K562 (cell line): ENCODE measurements around the gene ZNHIT1. TPM values are rescaled to one million over a fixed set of nuclear protein-coding genes. Genes with fewer than 3 reads are reported as not detected.
A peak's percentile ranks its signal among the peaks of the same experiment; 100 is the strongest.

Source experiments
- ATAC-seq: fragments of 200-7000 bp; cut with Tn5 transposase; 3 replicates; pipeline ENCODE4 v1.9.1; 2020; ENCODE audit warnings: moderate library complexity
- BruUV-seq: library from RNA; stranded (reverse); fragments of 400-500 nt; replicated peaks from 2 replicates; lab custom pipeline; 2021; lab: Mats Ljungman, UMichigan
- CTCF ChIA-PET: fragments of 300-600 bp; formaldehyde crosslinking; extraction: SDS; loops from one replicate; lab custom pipeline; 2021; ENCODE audit warnings: low intra/inter-chr PET ratio; lab: Yijun Ruan, JAX
- POLR2A ChIA-PET: fragments of 300-600, 350-650 bp; sonication (Branson Sonifier 250); formaldehyde crosslinking; extraction: SDS; loops from one replicate; lab custom pipeline; 2021; ENCODE audit warnings: antibody characterized with exemption, inconsistent platforms; lab: Yijun Ruan, JAX
- DNase-seq, 4 experiments: peaks; one replicate each; pipeline versions ENCODE4 v3.0.0 to v3.0.0-alpha.2; 2011 to 2018; ENCODE audit warnings: low spot score in 3 of 4, mixed read lengths in 3 of 4; ENCODE audit errors: extremely low read depth in 1 of 4
- FAIRE-seq: peaks from 2 replicates; lab custom pipeline; 2011; peaks lifted over from hg19 to GRCh38; lab: Jason Lieb, UNC
- H2AFZ ChIP-seq: 2 replicates; pipeline ENCODE4 v1.6.0; 2011; ENCODE audit warnings: low read depth, low read length, control low read depth, inconsistent platforms
- H3K27ac ChIP-seq: fragments of 200-600 bp; 3 replicates; pipeline ENCODE4 v1.8.0; 2011; ENCODE audit warnings: low read depth, mild to moderate bottlenecking, control low read depth, inconsistent platforms, low read length, moderate library complexity, mixed read lengths; ENCODE audit errors: extremely low read depth
- H3K27me3 ChIP-seq, 2 experiments: fragments of 300-600 bp in 1 of 2; 2 replicates in 1 of 2; 3 replicates in 1 of 2; pipeline versions ENCODE4 v1.6.0 to v1.8.0; 2011; ENCODE audit warnings: inconsistent platforms in 2 of 2, low read length in 2 of 2, mild to moderate bottlenecking in 1 of 2, mixed read lengths in 1 of 2, moderate library complexity in 1 of 2; ENCODE audit not compliant: control insufficient read depth in 2 of 2, insufficient read depth in 2 of 2
- H3K36me3 ChIP-seq: fragments of 300-600 bp; 3 replicates; pipeline ENCODE4 v1.8.0; 2011; ENCODE audit warnings: mild to moderate bottlenecking, low read length, inconsistent platforms; ENCODE audit not compliant: control insufficient read depth, insufficient read depth
- H3K4me1 ChIP-seq, 2 experiments: fragments of 200-600 bp in 1 of 2; replicated peaks in 1 of 2; 2 replicates in 1 of 2; 3 replicates in 1 of 2; pipeline versions ENCODE4 v1.5.1 to v1.8.0; 2011; ENCODE audit warnings: inconsistent platforms in 2 of 2, low read length in 2 of 2, mild to moderate bottlenecking in 1 of 2, mixed read lengths in 1 of 2, moderate library complexity in 1 of 2; ENCODE audit not compliant: control insufficient read depth in 2 of 2, insufficient read depth in 2 of 2
- H3K4me2 ChIP-seq: 2 replicates; pipeline ENCODE4 v1.6.1; 2011; ENCODE audit warnings: low read length, control low read depth, inconsistent platforms, mixed read lengths; ENCODE audit not compliant: insufficient read depth
- H3K4me3 ChIP-seq: fragments of 200-600 bp; sonication (generic), shearing (Covaris generic); 2 replicates; pipeline ENCODE4 v1.5.1; 2016; ENCODE audit warnings: control low read depth, inconsistent platforms
- H3K79me2 ChIP-seq: fragments of 200-600 bp; 3 replicates; pipeline ENCODE4 v1.8.0; 2011; ENCODE audit warnings: low read length, inconsistent platforms; ENCODE audit not compliant: control insufficient read depth, insufficient read depth
- H3K9ac ChIP-seq, 2 experiments: 2 replicates each; pipeline versions ENCODE4 v1.6.0 to v1.6.1; 2011; ENCODE audit warnings: low read depth in 2 of 2, low read length in 2 of 2, control low read depth in 1 of 2, inconsistent platforms in 1 of 2, mild to moderate bottlenecking in 1 of 2, mixed read lengths in 1 of 2; ENCODE audit not compliant: insufficient read depth in 1 of 2
- H3K9me1 ChIP-seq: one replicate; pipeline ENCODE4 v1.6.0; 2011; ENCODE audit warnings: inconsistent platforms, mild to moderate bottlenecking, low read length, moderate library complexity; ENCODE audit not compliant: control insufficient read depth, insufficient read depth
- H3K9me3 ChIP-seq: replicated peaks from 2 replicates; pipeline ENCODE4 v1.5.1; 2011; ENCODE audit warnings: low read depth, low read length, inconsistent platforms; ENCODE audit not compliant: control insufficient read depth, insufficient read depth
- H4K20me1 ChIP-seq: replicated peaks from 2 replicates; pipeline ENCODE4 v1.6.1; 2011; ENCODE audit warnings: low read length, inconsistent platforms, mixed read lengths; ENCODE audit not compliant: control insufficient read depth, insufficient read depth
- BHLHE40 ChIP-seq: IDR thresholded peaks from 2 replicates; pipeline ENCODE4 v1.6.1; 2011; ENCODE audit warnings: low read length, improper control_type of control experiment
- HNRNPL ChIP-seq: fragments of 200-400 bp; formaldehyde crosslinking; IDR thresholded peaks from 2 replicates; pipeline ENCODE4 v1.6.1; 2017; ENCODE audit warnings: low read depth, mild to moderate bottlenecking, low read length
- MLLT1 ChIP-seq, 2 experiments: fragments of 450-650 bp; IDR thresholded peaks; 2 replicates each; pipeline ENCODE4 v1.6.1; 2016
- NRF1 ChIP-seq, 2 experiments: fragments of 450-650 bp; IDR thresholded peaks in 1 of 2; conservative IDR thresholded peaks in 1 of 2; 2 replicates each; pipeline ENCODE4 v1.6.1; 2014; ENCODE audit warnings: mild to moderate bottlenecking in 2 of 2
- PHF20 ChIP-seq: fragments of 450-650 bp; IDR thresholded peaks from 2 replicates; pipeline ENCODE4 v1.6.1; 2018; ENCODE audit not compliant: partially characterized antibody
- TRIM28 ChIP-seq: fragments of 450-650 bp; IDR thresholded peaks from 2 replicates; pipeline ENCODE4 v1.6.1; 2017
- ZBTB7A ChIP-seq: IDR thresholded peaks from 2 replicates; pipeline ENCODE4 v1.6.1; 2011; ENCODE audit warnings: low read depth, mild to moderate bottlenecking, low read length, moderate library complexity, borderline replicate concordance; ENCODE audit not compliant: control insufficient read depth
- ZKSCAN1 ChIP-seq: fragments of 150-350 bp; IDR thresholded peaks from 2 replicates; pipeline ENCODE4 v1.6.1; 2016; ENCODE audit warnings: low read depth, low read length
- WGBS: fragments of 100-300 bp; shearing (Covaris generic); methylation state at CpG from one replicate; pipeline ENCODE4 v1.1.6; 2016; ENCODE audit warnings: low coverage, mixed read lengths; ENCODE audit not compliant: insufficient coverage; ENCODE audit errors: missing lambda C conversion rate; 5-methylcytosine and 5-hydroxymethylcytosine counted together
- in situ Hi-C: fragments of 300-500 bp; cut with MboI; formaldehyde crosslinking; loops from 4 replicates; pipeline ENCODE4 v1.15.0; 2018; ENCODE audit warnings: inconsistent platforms, mixed read lengths
- intact Hi-C: fragments of 100-400 bp; cut with micrococcal nuclease; formaldehyde crosslinking; loops from 2 replicates; pipeline ENCODE4 v1.14.2; 2022
- polyA plus RNA-seq, 8 experiments: library from polyadenylated mRNA; depleted of rRNA in 4 of 8; stranded (reverse) in 5 of 8; unstranded in 3 of 8; fragments of >200 nt; fragmentation: Nextera tagmentation in 2 of 8; fragmentation: Illumina TruSeq in 1 of 8; extraction: Ambion mirVana in 2 of 8; extraction: Trizol in 1 of 8; gene quantifications; 2 replicates each; pipeline versions ENCODE4 v1.2.1 to v1.2.3, GENCODE V29; 2011 to 2014; ENCODE audit warnings: inconsistent platforms in 1 of 8, missing spikeins in 1 of 8
- total RNA-seq, 7 experiments: library from RNA; depleted of rRNA in 6 of 7; stranded (reverse); fragments of >200 nt in 6 of 7; fragmentation: Illumina TruSeq in 2 of 7; extraction: Trizol in 2 of 7; gene quantifications; 2 replicates each; pipeline versions ENCODE4 v1.2.1 to v1.2.3, GENCODE V29; 2011 to 2021; ENCODE audit warnings: low replicate concordance in 1 of 7
- TF ChIP-seq, protein P1 (sequence below): fragments of 450-650 bp; IDR thresholded peaks from 2 replicates; pipeline ENCODE4 v1.6.1; 2016; ENCODE audit warnings: low read depth

Gene ZNHIT1
- total and polyA plus RNA-seq, 9 of the 15 experiments (the other 6 are each of a cell fraction or from before 2014, with no cell fraction given), result 6.4 to 162 (median 70.1) TPM

GRCh38 chr7:101172854-101173751 is 44.9 kb upstream of the ZNHIT1 start (continued):
- TF ChIP-seq BHLHE40, result 0 out of 2 replicates have a peak, but pooled peaks have one; percentile 16
- TF ChIP-seq NRF1 (conservative IDR thresholded peaks at IDR 0.05 in 1 of 2, IDR thresholded peaks at IDR 0.05 in 1 of 2), result peak in 1 of 2 experiments; percentile 42; a peak in 1 of 4 replicates
- TF ChIP-seq ZBTB7A, result peak; percentile 16; the same call in 1 of the 2 replicates
- TF ChIP-seq HNRNPL, result peak; percentile 64; the same call in 1 of the 2 replicates
- no peak for TF ChIP-seq MLLT1 (IDR thresholded peaks at IDR 0.05)

DNA sequence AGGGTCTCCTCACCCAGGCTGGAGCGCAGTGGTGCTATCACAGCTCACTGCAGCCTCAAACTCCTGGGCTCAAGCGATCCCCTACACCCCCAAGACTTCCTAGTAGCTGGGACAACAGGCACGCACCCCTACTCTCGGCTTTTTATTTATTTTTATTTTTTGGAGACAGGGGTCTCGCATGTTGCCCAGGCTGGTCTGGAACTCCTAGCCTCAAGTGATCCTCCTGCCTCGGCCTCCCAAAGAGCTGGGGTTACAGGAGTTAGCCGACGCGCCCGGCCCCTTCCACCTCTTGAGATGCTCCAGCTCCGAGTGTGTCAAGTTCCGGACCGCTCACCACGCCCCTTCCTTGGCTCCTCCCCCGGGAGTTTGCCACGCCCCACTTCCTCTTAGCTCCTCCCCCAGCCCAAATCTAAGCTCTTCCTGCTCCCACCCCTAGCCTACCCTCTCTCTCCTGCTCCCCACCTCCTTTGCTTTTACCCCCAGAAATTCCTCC is 44.2 kb upstream of the ZNHIT1 start:
- peak overlapping the region; percentile 57; the same call in 1 of the 2 replicates for H3K4me2 ChIP-seq
- peaks cover 39 to 49% of the 10 kb centered on the region in 2 experiments; a peak in 4 of 5 replicates for H3K27me3 ChIP-seq
- H3K9me1 ChIP-seq, result peaks cover 6% of the 10 kb centered on the region
- ATAC-seq, result peak; percentile 96
- no peaks in the 10 kb centered on the region for H3K9me3 ChIP-seq
- no peaks in the 10 kb centered on the region for H3K79me2 ChIP-seq
- peak; percentile 85 to 96 (median 94) for DNase-seq
- H3K4me1 ChIP-seq, result peaks cover 17 to 45% of the 10 kb centered on the region in 2 experiments
- in situ Hi-C loops, result no loop called here
- peak; percentile 94 for FAIRE-seq
- POLR2A ChIA-PET, result interaction anchor here (0.6 to 1.0 kb wide), 10 partner anchors 8 to 729 kb away, joined by 3 to 5 read pairs (median 4); partner anchors contain the start of genes PLOD3, VGF and ZNHIT1
- peak overlapping the region in 1 of 2 experiments; percentile 84; a peak in 2 of 4 replicates for H3K9ac ChIP-seq
- H3K27ac ChIP-seq, result no peak overlapping the region
- intact Hi-C loops, result no loop called here
- no peak overlapping the region for H3K4me3 ChIP-seq
- WGBS, result 4% methylated on average over 16 of the region's 16 CpGs
- H3K36me3 ChIP-seq, result no peaks in the 10 kb centered on the region
- peak overlapping the region; percentile 92 for H2AFZ ChIP-seq
- CTCF ChIA-PET, result no interaction called here
- BruUV-seq, result no TSS peak
- H4K20me1 ChIP-seq, result peaks cover 14% of the 10 kb centered on the region
- TF ChIP-seq, protein P1, sequence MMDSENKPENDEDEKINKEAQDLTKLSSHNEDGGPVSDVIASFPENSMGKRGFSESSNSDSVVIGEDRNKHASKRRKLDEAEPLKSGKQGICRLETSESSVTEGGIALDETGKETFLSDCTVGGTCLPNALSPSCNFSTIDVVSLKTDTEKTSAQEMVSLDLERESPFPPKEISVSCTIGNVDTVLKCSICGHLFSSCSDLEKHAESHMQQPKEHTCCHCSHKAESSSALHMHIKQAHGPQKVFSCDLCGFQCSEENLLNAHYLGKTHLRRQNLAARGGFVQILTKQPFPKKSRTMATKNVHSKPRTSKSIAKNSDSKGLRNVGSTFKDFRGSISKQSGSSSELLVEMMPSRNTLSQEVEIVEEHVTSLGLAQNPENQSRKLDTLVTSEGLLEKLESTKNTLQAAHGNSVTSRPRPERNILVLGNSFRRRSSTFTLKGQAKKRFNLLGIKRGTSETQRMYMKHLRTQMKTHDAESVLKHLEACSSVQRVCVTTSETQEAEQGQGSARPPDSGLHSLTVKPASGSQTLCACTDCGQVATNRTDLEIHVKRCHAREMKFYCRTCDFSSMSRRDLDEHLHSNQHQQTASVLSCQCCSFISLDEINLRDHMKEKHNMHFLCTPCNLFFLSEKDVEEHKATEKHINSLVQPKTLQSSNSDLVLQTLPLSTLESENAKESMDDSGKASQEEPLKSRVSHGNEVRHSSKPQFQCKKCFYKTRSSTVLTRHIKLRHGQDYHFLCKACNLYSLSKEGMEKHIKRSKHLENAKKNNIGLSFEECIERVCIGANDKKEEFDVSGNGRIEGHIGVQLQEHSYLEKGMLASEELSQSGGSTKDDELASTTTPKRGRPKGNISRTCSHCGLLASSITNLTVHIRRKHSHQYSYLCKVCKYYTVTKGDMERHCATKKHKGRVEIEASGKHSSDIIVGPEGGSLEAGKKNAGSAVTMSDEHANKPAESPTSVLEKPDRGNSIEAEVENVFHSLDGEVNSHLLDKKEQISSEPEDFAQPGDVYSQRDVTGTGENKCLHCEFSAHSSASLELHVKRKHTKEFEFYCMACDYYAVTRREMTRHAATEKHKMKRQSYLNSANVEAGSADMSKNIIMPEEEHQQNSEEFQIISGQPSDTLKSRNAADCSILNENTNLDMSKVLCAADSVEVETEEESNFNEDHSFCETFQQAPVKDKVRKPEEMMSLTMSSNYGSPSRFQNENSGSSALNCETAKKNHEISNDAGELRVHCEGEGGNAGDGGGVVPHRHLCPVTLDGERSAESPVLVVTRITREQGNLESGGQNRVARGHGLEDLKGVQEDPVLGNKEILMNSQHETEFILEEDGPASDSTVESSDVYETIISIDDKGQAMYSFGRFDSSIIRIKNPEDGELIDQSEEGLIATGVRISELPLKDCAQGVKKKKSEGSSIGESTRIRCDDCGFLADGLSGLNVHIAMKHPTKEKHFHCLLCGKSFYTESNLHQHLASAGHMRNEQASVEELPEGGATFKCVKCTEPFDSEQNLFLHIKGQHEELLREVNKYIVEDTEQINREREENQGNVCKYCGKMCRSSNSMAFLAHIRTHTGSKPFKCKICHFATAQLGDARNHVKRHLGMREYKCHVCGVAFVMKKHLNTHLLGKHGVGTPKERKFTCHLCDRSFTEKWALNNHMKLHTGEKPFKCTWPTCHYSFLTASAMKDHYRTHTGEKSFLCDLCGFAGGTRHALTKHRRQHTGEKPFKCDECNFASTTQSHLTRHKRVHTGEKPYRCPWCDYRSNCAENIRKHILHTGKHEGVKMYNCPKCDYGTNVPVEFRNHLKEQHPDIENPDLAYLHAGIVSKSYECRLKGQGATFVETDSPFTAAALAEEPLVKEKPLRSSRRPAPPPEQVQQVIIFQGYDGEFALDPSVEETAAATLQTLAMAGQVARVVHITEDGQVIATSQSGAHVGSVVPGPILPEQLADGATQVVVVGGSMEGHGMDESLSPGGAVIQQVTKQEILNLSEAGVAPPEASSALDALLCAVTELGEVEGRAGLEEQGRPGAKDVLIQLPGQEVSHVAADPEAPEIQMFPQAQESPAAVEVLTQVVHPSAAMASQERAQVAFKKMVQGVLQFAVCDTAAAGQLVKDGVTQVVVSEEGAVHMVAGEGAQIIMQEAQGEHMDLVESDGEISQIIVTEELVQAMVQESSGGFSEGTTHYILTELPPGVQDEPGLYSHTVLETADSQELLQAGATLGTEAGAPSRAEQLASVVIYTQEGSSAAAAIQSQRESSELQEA, result peak; percentile 77
- TF ChIP-seq ZKSCAN1 (0 out of 2 replicates have a peak, but pooled peaks have one; percentile 32), PHF20 (peak; percentile 18), TRIM28 (peak; percentile 66; the same call in 1 of the 2 replicates)
